Motor neuron (in vitro differentiated cells): ENCODE measurements around the gene BPIFB3. TPM values are rescaled to one million over a fixed set of nuclear protein-coding genes. Genes with fewer than 3 reads are reported as not detected.

Experiments
- ATAC-seq, 8 experiments: fragments of 200-7000 bp; cut with Tn5 transposase; replicated peaks in 6 of 8; 2 replicates each; pipeline ENCODE4 v1.8.0; 2021; ENCODE audit warnings: mild to moderate bottlenecking in 8 of 8, moderate library complexity in 8 of 8
- H3K27ac ChIP-seq, 2 donors: fragments of 250-450 bp; sonication (Bioruptor Pico); 2 replicates each; pipeline ENCODE4 v1.9.0; 2021; ENCODE audit warnings: antibody characterized with exemption in 2 of 2, mild to moderate bottlenecking in 2 of 2, moderate library complexity in 1 of 2
- H3K4me1 ChIP-seq, 2 donors: fragments of 250-450 bp; sonication (Bioruptor Pico); replicated peaks in 1 of 2; 2 replicates each; pipeline ENCODE4 v1.6.1; 2021; ENCODE audit warnings: antibody characterized with exemption in 2 of 2, mild to moderate bottlenecking in 2 of 2, moderate library complexity in 1 of 2
- H3K4me3 ChIP-seq, 5 donors: fragments of 250-450 bp; sonication (Bioruptor Pico); 2 replicates each; pipeline ENCODE4 v1.9.0; 2021; ENCODE audit warnings: antibody characterized with exemption in 5 of 5, mild to moderate bottlenecking in 5 of 5, moderate library complexity in 4 of 5
- WGBS, 10 experiments: fragments of 450-650 bp; shearing (Covaris generic); methylation state at CpG; one replicate each; pipeline ENCODE4 v1.0.0; 2022; 5-methylcytosine and 5-hydroxymethylcytosine counted together
- in situ Hi-C, 9 experiments: fragments of 400-800 bp; cut with MboI; loops; one replicate each; pipeline ENCODE4 v1.15.0; 2021; ENCODE audit warnings: low sequenced_read_pairs in 9 of 9, low pct_unique_long_range_greater_than_20kb in 2 of 9; ENCODE audit not compliant: unreplicated experiment in 9 of 9
- total RNA-seq, 8 experiments: library from RNA; unstranded; fragments of 300-600 nt; gene quantifications; 2 replicates each; pipeline versions ENCODE4 v1.2.3 to v1.2.4, GENCODE V29; 2022

BPIFB3 gene
- total RNA-seq, 8 experiments from 2014 or later, result not detected

DNA sequence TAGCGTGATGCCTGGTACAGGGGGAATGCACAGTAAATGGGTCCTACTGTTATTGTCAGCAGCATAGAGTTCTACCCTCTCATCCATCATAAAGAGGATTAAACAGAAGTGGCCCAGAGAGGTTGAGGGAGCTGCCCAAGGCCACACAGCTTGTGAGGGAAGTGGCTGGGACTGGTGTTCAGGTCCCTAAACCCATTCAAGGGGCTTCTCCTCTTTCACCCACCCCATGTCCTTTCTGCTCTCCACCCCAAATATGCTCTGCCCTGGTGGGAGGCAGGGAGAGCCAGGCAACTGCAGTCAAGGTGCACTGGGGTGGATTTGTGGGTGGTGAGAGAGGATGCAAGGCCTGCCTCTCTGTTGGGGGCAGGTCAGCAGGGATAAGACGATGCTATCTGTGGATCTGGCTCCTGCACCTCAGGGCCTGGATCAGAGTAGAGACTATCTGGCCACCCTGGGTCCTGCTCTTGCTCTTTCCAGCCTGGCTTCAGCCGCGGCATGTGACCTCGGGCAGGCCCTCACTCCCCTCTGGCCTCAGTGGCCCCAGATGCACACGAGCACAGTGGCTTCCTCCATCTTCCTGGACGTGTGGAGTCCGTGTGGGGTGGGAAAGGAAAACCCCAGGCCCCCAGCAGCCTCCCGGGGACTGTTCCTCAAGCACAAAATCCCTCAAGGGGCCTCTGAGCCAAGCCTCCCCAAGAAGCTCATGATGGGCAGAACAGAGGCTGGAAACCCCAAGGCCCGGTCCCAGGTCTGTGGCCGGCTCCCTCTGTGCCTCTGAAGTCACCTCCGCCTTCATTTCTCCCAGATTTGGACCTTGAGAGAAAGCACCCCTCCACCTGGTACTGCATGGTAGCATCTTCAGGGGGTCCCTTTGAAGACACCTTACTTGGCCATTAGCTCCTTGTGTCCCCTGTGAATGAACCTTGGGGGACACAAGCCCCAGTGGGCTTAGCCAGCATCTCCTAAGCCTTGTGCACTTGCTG lies 25.6 kb upstream of the BPIFB3 start:
- 0 to 100% (median 78%) methylated on average over 1 to 6 of the region's 12 CpGs; no CpG with 5 or more reads in 2 of the 10 experiments for WGBS, 10 experiments
- Histone ChIP-seq H3K4me1 (no peaks in the 10 kb centered on the region), H3K27ac (no peak overlapping the region), H3K4me3 (no peak overlapping the region)
- in situ Hi-C loops, result no loop called here
- no peak for ATAC-seq

DNA sequence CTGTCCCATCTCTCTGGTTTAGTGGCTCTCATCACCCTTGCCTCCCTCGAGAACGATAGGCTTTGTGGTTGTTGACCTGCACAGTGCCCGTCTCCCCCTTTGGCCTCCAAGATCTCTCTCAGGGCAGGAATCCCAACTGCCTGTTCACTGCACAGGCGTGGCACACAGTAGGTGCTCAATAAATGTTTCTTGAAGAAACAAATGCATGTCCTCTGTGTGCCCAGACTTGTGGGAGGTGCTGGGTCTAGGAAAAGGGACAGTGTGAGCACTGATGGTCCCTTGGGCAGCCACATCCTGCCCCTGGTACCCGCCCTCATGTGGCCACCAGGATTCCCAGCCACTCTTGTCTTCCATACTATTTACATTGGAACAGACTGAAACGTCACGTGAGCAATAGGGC lies 24.8 kb upstream of the BPIFB3 start:
- in situ Hi-C loops, result no loop called here
- Histone ChIP-seq H3K4me1 (no peaks in the 10 kb centered on the region), H3K27ac (no peak overlapping the region), H3K4me3 (no peak overlapping the region)
- no peak for ATAC-seq
- WGBS, 10 experiments, result 0 to 80% (median 50%) methylated on average over 1 to 3 of the region's 7 CpGs; no CpG with 5 or more reads in 2 of the 10 experiments

- Histone ChIP-seq H3K4me1 (no peaks in the 10 kb centered on the region), H3K27ac (no peak overlapping the region), H3K4me3 (no peak overlapping the region)
- in situ Hi-C loops, result no loop called here
- 7 to 89% (median 69%) methylated on average over 2 to 5 of the region's 9 CpGs; no CpG with 5 or more reads in 4 of the 10 experiments for WGBS, 10 experiments
- ATAC-seq, result no peak
These were observed 23.6 kb upstream of the BPIFB3 start for GRCh38 chr20:33030076-33030475.

DNA sequence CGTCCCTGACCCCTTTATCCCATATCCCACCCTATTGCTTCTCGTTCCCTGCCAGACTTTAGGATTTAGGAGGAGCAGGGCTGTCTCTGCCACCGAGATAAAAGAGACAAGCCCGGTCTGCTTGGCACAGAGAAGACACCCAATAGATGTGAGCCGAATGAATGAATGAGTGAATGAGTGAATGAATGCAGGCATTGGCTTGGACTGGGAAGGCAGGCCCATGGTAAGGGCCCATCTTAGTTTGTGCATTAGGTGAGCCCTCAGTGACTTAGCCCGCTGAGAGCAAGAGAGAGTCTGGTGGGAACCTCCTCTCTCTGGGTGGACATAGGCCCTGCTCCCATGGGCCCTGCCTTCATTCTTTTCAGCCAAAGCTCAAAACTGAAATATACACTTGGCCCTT lies 23.1 kb upstream of the BPIFB3 start:
- no peak for ATAC-seq
- Histone ChIP-seq H3K27ac (no peak overlapping the region), H3K4me3 (no peak overlapping the region), H3K4me1 (no peaks in the 10 kb centered on the region)
- WGBS, 10 experiments, result 0 to 83% (median 55%) methylated on average over 1 to 6 of the region's 6 CpGs; no CpG with 5 or more reads in 3 of the 10 experiments
- in situ Hi-C loops, result no loop called here

- 55 to 80% (median 67%) methylated on average over 1 to 7 of the region's 10 CpGs; no CpG with 5 or more reads in 7 of the 10 experiments for WGBS, 10 experiments
- Histone ChIP-seq H3K27ac (no peak within 1 kb of the TSS), H3K4me3 (no peak within 1 kb of the TSS), H3K4me1 (no peaks in the 10 kb centered on the region)
- no peak for ATAC-seq
- in situ Hi-C loops, result no loop called here
These were observed 22.2 kb upstream of the BPIFB3 start, which contains the start of gene BPIFB6 for GRCh38 chr20:33031531-33031930. BPIFB6 (plus strand) TSS chr20:33031648; CDS start chr20:33031648, 0 bp downstream.

DNA sequence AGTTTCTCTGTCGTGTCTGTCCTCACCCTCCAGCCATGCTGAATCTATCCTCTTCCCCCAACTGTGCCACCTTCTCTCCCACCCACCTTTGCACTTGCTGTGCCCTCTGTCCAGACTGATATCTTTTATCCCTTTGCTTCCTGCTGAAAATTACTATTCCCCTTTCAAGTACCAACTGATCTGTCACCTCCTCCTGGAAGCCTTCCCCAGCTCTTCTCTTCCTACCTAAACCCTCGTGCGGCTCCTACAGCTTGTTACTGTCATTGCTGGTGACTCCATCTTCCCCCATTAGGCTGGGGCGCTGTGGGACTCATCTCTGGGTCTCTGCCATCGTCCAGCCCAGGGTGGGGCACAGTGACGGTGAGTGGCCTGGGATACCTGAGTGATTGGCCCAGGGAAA lies 21.1 kb upstream of the BPIFB3 start:
- H3K4me3 ChIP-seq, result no peak overlapping the region
- WGBS, 10 experiments, result 18 to 85% (median 34%) methylated on average over 1 to 6 of the region's 6 CpGs; no CpG with 5 or more reads in 2 of the 10 experiments
- in situ Hi-C loops, result no loop called here
- no peak for ATAC-seq
- H3K4me1 ChIP-seq, result no peaks in the 10 kb centered on the region
- no peak overlapping the region for H3K27ac ChIP-seq

DNA sequence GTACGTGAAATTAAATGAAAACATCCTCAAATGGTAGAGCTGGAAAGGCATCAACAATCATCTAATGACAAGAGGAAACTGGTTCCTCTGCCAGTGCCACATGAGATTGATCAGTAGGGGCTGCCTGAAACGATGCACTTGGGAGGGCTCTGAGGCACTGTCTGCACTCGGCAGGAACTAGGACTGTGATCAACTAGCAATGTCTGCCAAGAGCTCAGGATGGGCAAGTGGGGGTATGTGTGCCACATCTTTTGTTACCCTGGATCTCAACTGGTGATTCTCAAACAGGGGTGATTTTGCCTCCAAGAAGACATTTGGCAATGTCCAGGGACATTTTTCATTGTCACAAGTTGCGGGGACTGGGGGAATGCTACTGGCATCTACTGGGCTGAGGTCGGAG lies 20.3 kb upstream of the BPIFB3 start:
- WGBS, 10 experiments, result 0 to 79% (median 33%) methylated on average over 2 to 5 of the region's 5 CpGs; no CpG with 5 or more reads in 5 of the 10 experiments
- H3K4me3 ChIP-seq, result no peak overlapping the region
- H3K27ac ChIP-seq, result no peak overlapping the region
- in situ Hi-C loops, result no loop called here
- no peaks in the 10 kb centered on the region for H3K4me1 ChIP-seq
- ATAC-seq, result no peak

DNA sequence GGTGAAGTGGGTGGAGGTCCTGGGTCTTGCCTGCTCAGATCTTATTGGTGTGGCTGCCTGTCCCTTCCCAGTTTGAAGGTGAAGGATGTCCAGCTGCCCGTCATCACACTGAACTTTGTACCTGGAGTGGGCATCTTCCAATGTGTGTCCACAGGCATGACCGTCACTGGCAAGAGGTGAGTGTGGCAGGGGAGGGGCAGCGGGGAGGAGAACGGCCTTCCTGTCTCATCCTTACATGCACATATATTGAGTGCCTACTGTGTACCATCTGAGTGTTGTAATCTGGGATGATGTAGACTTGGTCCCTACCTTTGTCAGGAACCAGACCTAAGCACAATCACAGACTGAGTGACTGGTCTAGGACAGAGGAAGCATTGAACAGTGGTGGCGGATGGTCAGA lies 19.6 kb upstream of the BPIFB3 start:
- in situ Hi-C loops, result no loop called here
- WGBS, 10 experiments, result 36 to 100% (median 64%) methylated on average over 1 to 3 of the region's 5 CpGs; no CpG with 5 or more reads in 4 of the 10 experiments
- Histone ChIP-seq H3K27ac (no peak overlapping the region), H3K4me3 (no peak overlapping the region), H3K4me1 (no peaks in the 10 kb centered on the region)
- no peak for ATAC-seq

DNA sequence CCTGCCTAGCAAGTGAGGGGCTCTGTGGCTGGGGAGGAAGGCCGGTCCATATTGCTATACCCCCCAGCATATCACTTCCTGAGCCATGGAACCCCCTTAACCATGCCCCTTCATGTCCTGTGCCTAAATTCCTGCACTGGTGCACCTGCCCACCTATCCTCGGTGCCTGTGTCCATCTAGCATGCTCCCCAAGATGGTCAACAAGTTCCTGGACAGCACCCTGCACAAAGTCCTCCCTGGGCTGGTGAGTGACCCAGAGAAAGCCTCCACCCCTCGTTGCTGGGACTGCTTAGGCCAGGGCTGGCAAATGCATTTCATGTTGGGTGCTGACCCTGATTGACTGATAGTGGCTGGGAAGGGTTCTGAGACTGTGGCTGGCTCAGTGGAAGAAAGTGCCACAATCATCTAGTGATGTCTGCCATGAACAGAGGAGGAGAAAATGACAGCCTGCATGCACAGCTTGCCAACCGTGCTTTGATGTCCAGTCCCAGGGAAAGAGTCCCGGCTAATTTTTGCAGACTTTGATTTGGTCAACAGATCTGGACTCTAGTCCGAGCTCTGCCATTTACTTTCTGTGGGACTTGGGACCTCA lies 18.7 kb upstream of the BPIFB3 start:
- Histone ChIP-seq H3K4me3 (no peak overlapping the region), H3K4me1 (no peaks in the 10 kb centered on the region), H3K27ac (no peak overlapping the region)
- in situ Hi-C loops, result no loop called here
- 0 to 90% (median 62%) methylated on average over 1 to 4 of the region's 6 CpGs; no CpG with 5 or more reads in 5 of the 10 experiments for WGBS, 10 experiments
- no peak for ATAC-seq

DNA sequence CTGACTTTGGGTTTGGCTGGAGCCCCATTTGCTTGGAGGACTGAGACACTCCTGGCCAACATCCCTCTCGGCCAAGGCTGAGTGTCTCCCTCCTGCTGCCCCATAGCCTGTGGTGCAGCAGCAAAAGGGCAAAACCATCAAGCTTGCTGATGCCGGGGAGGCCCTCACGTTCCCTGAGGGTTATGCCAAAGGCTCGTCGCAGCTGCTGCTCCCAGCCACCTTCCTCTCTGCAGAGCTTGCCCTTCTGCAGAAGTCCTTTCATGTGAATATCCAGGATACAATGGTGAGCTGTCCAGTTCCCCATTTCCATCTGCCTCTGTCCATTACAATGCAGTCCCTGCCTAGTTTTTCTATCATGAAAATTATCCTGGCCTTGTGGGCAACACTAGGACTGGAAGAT lies 16.2 kb upstream of the BPIFB3 start:
- in situ Hi-C loops, result no loop called here
- H3K4me1 ChIP-seq, result no peaks in the 10 kb centered on the region
- ATAC-seq, result no peak
- H3K27ac ChIP-seq, result no peak overlapping the region
- 4 to 47% (median 24%) methylated on average over 2 to 4 of the region's 5 CpGs; no CpG with 5 or more reads in 4 of the 10 experiments for WGBS, 10 experiments
- no peak overlapping the region for H3K4me3 ChIP-seq

DNA sequence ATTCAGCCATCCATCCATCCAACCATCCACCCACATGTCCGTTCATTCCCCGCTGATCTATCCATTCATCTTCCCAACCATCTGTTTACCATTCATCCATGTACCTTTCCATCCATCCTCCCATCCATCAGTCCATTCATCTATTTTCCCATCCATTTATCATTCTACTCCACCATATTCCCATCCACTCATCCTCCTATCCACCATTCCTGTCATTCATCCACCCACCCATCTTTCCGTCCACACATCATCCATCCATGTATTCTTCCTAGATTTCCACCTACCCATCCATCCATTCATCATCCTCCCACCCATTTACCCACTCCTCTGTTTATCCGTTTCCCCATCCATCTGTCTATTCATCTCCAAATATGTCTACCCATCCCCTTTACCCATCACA lies 15.5 kb upstream of the BPIFB3 start:
- Histone ChIP-seq H3K27ac (no peak overlapping the region), H3K4me1 (no peaks in the 10 kb centered on the region), H3K4me3 (no peak overlapping the region)
- WGBS, 10 experiments, result 44 to 90% (median 72%) methylated on average over 1 to 4 of the region's 4 CpGs; no CpG with 5 or more reads in 1 of the 10 experiments
- ATAC-seq, result no peak
- in situ Hi-C loops, result no loop called here

GRCh38 chr20:33042430-33042829 lies 11.3 kb upstream of the BPIFB3 start:
- 0 to 83% (median 66%) methylated on average over 1 to 2 of the region's 3 CpGs; no CpG with 5 or more reads in 4 of the 10 experiments for WGBS, 10 experiments
- H3K27ac ChIP-seq, result no peak overlapping the region
- no peak for ATAC-seq
- H3K4me3 ChIP-seq, result no peak overlapping the region
- in situ Hi-C loops, result no loop called here
- H3K4me1 ChIP-seq, result no peaks in the 10 kb centered on the region

- ATAC-seq, result no peak
- in situ Hi-C loops, result no loop called here
- H3K4me3 ChIP-seq, result no peak overlapping the region
- 14 to 83% (median 83%) methylated on average over 1 to 2 of the region's 2 CpGs; no CpG with 5 or more reads in 5 of the 10 experiments for WGBS, 10 experiments
- no peaks in the 10 kb centered on the region for H3K4me1 ChIP-seq
- no peak overlapping the region for H3K27ac ChIP-seq
These were observed 10.5 kb upstream of the BPIFB3 start for GRCh38 chr20:33042983-33043730.
